K562 (cell line): ENCODE measurements around the gene SERINC5. TPM values are rescaled to one million over a fixed set of nuclear protein-coding genes. Genes with fewer than 3 reads are reported as not detected.
A peak's percentile ranks its signal among the peaks of the same experiment; 100 is the strongest.

ENCODE experiments used
- DIDO1 ChIP-seq: fragments of 450-650 bp; IDR thresholded peaks from 2 replicates; pipeline ENCODE4 v1.6.1; 2016; ENCODE audit warnings: low read depth, missing biosample characterization, missing genetic modification characterization
- DMBX1 ChIP-seq: fragments of 250-450 bp; sonication (Bioruptor Pico); IDR thresholded peaks from 2 replicates; pipeline ENCODE4 v1.8.0; 2022; ENCODE audit warnings: inconsistent platforms, mild to moderate bottlenecking, moderate library complexity, borderline replicate concordance
- ETS2 ChIP-seq: IDR thresholded peaks from 2 replicates; pipeline ENCODE4 v1.6.1; 2016; ENCODE audit warnings: borderline replicate concordance, missing genetic modification characterization, mild to moderate bottlenecking, moderate library complexity, missing compliant biosample characterization; ENCODE audit not compliant: poor library complexity, severe bottlenecking
- ETV1 ChIP-seq: fragments of 450-650 bp; conservative IDR thresholded peaks from 2 replicates; pipeline ENCODE4 v1.6.1; 2016; ENCODE audit warnings: missing genetic modification characterization, control low read depth, low read depth, missing compliant biosample characterization
- HDAC3 ChIP-seq: fragments of 450-650 bp; IDR thresholded peaks from 2 replicates; pipeline ENCODE4 v1.6.1; 2018; ENCODE audit warnings: borderline replicate concordance, mild to moderate bottlenecking, moderate library complexity; ENCODE audit not compliant: partially characterized antibody
- IRF9 ChIP-seq: fragments of 450-650 bp; IDR thresholded peaks from 2 replicates; pipeline ENCODE4 v1.6.1; 2016; ENCODE audit warnings: missing biosample characterization, missing genetic modification characterization
- KLF13 ChIP-seq: fragments of 450-650 bp; IDR thresholded peaks from 2 replicates; pipeline ENCODE4 v1.6.1; 2016; ENCODE audit warnings: missing genetic modification characterization, low read depth, mild to moderate bottlenecking, missing compliant biosample characterization, moderate library complexity, borderline replicate concordance
- NFE2L1 ChIP-seq: fragments of 450-650 bp; IDR thresholded peaks from 2 replicates; pipeline ENCODE4 v1.6.1; 2016; ENCODE audit warnings: missing genetic modification characterization, low read depth, mild to moderate bottlenecking, missing compliant biosample characterization, moderate library complexity, borderline replicate concordance
- NR4A1 ChIP-seq, 2 experiments: fragments of 250-450 bp in 1 of 2; fragments of 450-650 bp in 1 of 2; sonication (Bioruptor Pico) in 1 of 2; IDR thresholded peaks; 2 replicates each; pipeline versions ENCODE4 v1.4.0 to v1.6.1; 2016 to 2020; ENCODE audit warnings: mild to moderate bottlenecking in 2 of 2, missing compliant biosample characterization in 1 of 2, missing genetic modification characterization in 1 of 2, moderate library complexity in 1 of 2
- PBX2 ChIP-seq, 2 experiments: IDR thresholded peaks in 1 of 2; conservative IDR thresholded peaks in 1 of 2; 2 replicates each; pipeline ENCODE4 v1.6.1; 2016; ENCODE audit warnings: low read depth in 2 of 2, mild to moderate bottlenecking in 1 of 2, missing compliant biosample characterization in 1 of 2, missing genetic modification characterization in 1 of 2, moderate library complexity in 1 of 2
- TFAP4 ChIP-seq: sonication (generic); formaldehyde crosslinking; IDR thresholded peaks from 2 replicates; pipeline ENCODE4 v1.8.0; 2022; ENCODE audit warnings: missing genetic modification reagents, mild to moderate bottlenecking, moderate library complexity, borderline replicate concordance
- YY1 ChIP-seq, 3 experiments: IDR thresholded peaks; 2 replicates each; pipeline ENCODE4 v1.6.1; 2011; ENCODE audit warnings: low read length in 2 of 3, mild to moderate bottlenecking in 2 of 3, moderate library complexity in 2 of 3, borderline replicate concordance in 1 of 3, control low read depth in 1 of 3, low read depth in 1 of 3; ENCODE audit not compliant: insufficient read depth in 3 of 3, insufficient replicate concordance in 2 of 3, control insufficient read depth in 1 of 3, insufficient read length in 1 of 3; ENCODE audit errors: extremely low read depth in 1 of 3
- ZNF507 ChIP-seq: conservative IDR thresholded peaks from 2 replicates; pipeline ENCODE4 v1.6.1; 2017; ENCODE audit warnings: missing genetic modification characterization, missing compliant biosample characterization
- ZNF589 ChIP-seq: fragments of 200-800 bp; sonication (Bioruptor generic); IDR thresholded peaks from 2 replicates; pipeline ENCODE4 v1.6.1; 2016; ENCODE audit warnings: low read depth, missing genetic modification characterization, missing compliant biosample characterization
- ZNF668 ChIP-seq: fragments of 250-450 bp; sonication (Bioruptor Pico); IDR thresholded peaks from 2 replicates; pipeline ENCODE4 v1.8.0; 2022; ENCODE audit warnings: mild to moderate bottlenecking, inconsistent platforms
- polyA plus RNA-seq, 8 experiments: library from polyadenylated mRNA; depleted of rRNA in 4 of 8; stranded (reverse) in 5 of 8; unstranded in 3 of 8; fragments of >200 nt; fragmentation: Nextera tagmentation in 2 of 8; fragmentation: Illumina TruSeq in 1 of 8; extraction: Ambion mirVana in 2 of 8; extraction: Trizol in 1 of 8; gene quantifications; 2 replicates each; pipeline versions ENCODE4 v1.2.1 to v1.2.3, GENCODE V29; 2011 to 2014; ENCODE audit warnings: inconsistent platforms in 1 of 8, missing spikeins in 1 of 8
- total RNA-seq, 7 experiments: library from RNA; depleted of rRNA in 6 of 7; stranded (reverse); fragments of >200 nt in 6 of 7; fragmentation: Illumina TruSeq in 2 of 7; extraction: Trizol in 2 of 7; gene quantifications; 2 replicates each; pipeline versions ENCODE4 v1.2.1 to v1.2.3, GENCODE V29; 2011 to 2021; ENCODE audit warnings: low replicate concordance in 1 of 7
- TF ChIP-seq, protein P1 (sequence below): fragments of 450-650 bp; conservative IDR thresholded peaks from 2 replicates; pipeline ENCODE4 v1.6.1; 2016; ENCODE audit warnings: missing genetic modification characterization, low read depth, mild to moderate bottlenecking, control low read depth, missing compliant biosample characterization

SERINC5 gene
- total and polyA plus RNA-seq, 9 of the 15 experiments (the other 6 are each of a cell fraction or from before 2014, with no cell fraction given), result 1.4 to 7.9 (median 3.7) TPM

DNA sequence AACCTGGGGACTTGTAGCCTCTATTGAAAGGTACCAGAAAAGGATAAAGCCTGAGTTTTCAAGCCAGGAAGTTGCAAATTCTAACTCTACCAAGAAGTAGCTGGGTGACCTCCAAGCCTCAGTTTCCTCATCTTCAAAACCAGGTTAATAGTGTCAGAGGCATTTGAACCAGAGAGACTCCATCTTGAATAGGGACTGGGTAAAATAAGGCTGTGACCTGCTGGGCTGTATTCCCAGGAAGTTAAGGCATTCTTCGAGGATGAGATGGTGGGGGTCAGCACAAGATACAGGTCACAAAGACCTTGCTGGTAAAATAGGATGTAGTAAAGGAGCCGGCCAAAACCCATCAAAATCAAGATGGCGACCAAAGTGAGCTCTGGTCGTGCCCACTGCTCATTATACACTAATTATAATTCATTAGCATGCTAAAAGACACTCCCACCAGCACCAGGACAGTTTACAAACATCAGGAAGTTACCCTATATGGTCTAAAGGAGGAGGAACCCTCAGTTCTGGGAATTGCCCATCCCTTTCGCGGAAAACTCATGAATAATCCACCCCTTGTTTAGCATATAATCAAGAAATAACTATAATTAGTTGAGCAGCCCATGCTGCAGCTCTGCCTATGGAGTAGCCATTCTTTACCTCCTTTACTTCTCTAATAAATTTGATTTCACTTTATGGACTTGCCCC lies 3.8 kb upstream of the SERINC5 start (continued):
- TF ChIP-seq PBX2 (CRISPR knock-in tag; IDR thresholded peaks at IDR 0.05; ENCODE audit: low read depth) (no peak), PBX2 (tag; conservative IDR thresholded peaks at IDR 0.05; ENCODE audit: low read depth) (0 out of 2 replicates have a peak, but pooled peaks have one; percentile 19), YY1 (IDR thresholded peaks at IDR 0.05; ENCODE audit: borderline replicate concordance in 1 of 3, control insufficient read depth in 1 of 3, extremely low read depth in 1 of 3, insufficient read depth in 3 of 3, insufficient read length in 1 of 3, insufficient replicate concordance in 2 of 3, low read depth in 1 of 3, low read length in 2 of 3) (peak in 1 of 3 experiments; percentile 11), NFE2L1 (tag) (peak; percentile 34; the same call in 1 of the 2 replicates), ETS2 (no peak), KLF13 (tag) (peak; percentile 91), DMBX1 (CRISPR knock-in tag) (peak; percentile 90), IRF9 (tag) (peak; percentile 76), ZNF668 (CRISPR knock-in tag) (peak; percentile 87), HDAC3 (no peak), ZNF507 (0 out of 2 replicates have a peak, but pooled peaks have one; percentile 28), ETV1 (tag) (peak; percentile 47; the same call in 1 of the 2 replicates), ZNF589 (peak; percentile 66; the same call in 1 of the 2 replicates), NR4A1 (CRISPR knock-in tag; IDR thresholded peaks at IDR 0.05) (no peak), NR4A1 (tag; IDR thresholded peaks at IDR 0.05) (peak; percentile 92), TFAP4 (CRISPR knock-in tag) (no peak), DIDO1 (tag) (0 out of 2 replicates have a peak, but pooled peaks have one; percentile 39)
- TF ChIP-seq, protein P1, sequence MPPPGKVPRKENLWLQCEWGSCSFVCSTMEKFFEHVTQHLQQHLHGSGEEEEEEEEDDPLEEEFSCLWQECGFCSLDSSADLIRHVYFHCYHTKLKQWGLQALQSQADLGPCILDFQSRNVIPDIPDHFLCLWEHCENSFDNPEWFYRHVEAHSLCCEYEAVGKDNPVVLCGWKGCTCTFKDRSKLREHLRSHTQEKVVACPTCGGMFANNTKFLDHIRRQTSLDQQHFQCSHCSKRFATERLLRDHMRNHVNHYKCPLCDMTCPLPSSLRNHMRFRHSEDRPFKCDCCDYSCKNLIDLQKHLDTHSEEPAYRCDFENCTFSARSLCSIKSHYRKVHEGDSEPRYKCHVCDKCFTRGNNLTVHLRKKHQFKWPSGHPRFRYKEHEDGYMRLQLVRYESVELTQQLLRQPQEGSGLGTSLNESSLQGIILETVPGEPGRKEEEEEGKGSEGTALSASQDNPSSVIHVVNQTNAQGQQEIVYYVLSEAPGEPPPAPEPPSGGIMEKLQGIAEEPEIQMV (tag), result peak; percentile 76; the same call in 1 of the 2 replicates
